HG03575 (cell line): Measurements from ENCODE around the gene GPC5.
"Not testable (repeated sequence)": the region's sequence is repeated elsewhere in the genome, so short reads cannot be mapped to it uniquely, and the experiment has no call there.

Source experiments
- ATAC-seq: cut with Tn5 transposase; IDR thresholded peaks from one replicate; pipeline ENCODE4 v1.9.1; 2021; ENCODE audit not compliant: unreplicated experiment, insufficient number of reproducible peaks, low FRiP score; ENCODE audit errors: extremely low read depth

GPC5 gene

GRCh38 chr13:91889641-91890040 is 491.2 kb downstream of the GPC5 start:
- ATAC-seq, result no peak

DNA sequence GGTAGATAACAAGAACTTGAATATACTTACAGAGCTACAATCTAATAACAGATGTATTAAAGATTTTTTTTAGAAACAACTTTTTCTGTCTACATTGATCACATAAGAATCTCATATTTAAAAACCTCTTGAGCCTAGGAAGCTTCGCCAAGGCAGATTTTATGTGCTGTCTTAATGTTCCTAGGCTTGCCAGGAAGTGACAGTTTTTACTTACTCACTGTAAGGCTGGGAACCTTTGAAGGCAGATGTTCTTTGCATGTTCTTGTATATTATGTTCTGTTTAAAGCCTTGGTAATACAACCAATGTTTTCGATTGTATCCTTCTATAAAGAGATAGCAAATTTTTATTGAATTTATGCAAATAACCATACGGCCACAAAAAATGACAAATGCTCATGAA is 492.7 kb downstream of the GPC5 start:
- ATAC-seq, result no peak

DNA sequence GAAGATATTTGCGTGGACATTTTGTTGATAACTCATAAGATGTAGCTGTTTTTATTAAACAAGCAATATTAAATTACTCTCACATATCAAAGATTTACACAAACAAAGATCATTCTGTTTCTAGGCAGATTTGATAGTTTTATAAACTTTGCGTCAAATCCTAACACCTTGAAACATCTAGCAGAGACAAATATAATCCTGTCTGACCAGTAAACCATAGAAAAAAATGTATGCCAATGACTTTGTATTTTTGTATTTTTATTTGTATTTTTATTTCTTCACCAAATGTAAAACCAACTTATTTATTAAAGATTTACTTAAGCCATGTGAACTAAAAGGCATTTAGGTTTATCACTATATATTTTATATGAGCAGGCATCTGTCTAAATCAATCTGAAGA is 494.6 kb downstream of the GPC5 start:
- no peak for ATAC-seq

GRCh38 chr13:91894316-91894715 is 495.9 kb downstream of the GPC5 start:
- no peak for ATAC-seq

DNA sequence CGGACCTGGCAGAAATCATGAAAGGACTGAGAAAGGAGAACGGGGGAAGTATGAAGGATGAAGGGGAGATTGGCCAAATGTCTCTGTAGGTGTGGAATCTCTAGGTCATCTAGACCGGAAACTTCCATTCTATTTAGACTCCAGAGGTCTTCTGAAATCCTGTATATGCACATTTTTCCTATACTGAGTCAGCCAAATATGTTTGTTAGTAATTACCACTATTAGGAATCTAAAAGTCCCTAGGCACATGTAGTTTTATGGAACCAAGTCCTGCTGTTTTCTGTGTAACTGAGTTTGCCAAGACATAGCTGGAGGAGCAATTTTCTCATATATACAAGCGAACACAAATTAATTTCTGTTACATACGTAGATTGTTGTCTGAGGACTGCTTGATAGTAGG is 498.1 kb downstream of the GPC5 start:
- no peak for ATAC-seq

DNA sequence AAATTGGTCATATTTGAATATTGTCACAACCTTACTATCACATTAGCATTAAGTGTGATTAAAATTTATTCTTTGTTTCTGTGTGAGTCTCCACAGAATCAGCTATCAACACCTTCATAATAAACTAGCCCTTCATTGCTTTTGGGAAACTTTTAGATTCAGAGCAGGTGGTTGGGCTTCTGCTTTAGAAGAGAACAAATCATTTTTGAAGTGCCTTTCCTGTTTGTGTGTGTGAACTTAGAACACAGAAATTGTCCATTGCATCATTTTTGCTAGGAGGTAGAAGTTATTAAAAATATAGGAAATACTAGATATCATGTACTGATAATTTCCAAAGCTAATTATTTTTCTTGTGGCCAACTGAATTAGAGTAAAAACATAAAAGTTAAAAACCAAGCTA is 500.6 kb downstream of the GPC5 start:
- ATAC-seq, result not testable (repeated sequence)

DNA sequence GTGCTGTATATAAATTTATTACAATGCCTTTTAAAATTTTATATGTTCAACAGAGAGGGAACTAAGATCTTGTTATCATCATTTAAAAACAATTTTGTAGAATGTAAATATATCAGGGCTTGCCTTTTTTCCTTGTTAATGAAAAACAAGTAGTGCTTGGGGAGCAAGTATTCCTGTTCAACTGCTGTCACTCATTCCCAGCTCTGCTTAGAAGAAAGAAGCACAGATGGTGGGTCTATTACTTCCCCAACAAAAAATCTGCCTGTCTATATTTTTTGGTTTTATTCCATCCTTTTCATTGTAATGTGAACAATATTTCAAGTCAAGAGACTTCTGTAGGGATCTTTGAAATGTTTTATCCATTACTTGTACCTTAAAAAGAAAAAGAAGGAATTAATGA is 503.9 kb downstream of the GPC5 start:
- no peak for ATAC-seq

DNA sequence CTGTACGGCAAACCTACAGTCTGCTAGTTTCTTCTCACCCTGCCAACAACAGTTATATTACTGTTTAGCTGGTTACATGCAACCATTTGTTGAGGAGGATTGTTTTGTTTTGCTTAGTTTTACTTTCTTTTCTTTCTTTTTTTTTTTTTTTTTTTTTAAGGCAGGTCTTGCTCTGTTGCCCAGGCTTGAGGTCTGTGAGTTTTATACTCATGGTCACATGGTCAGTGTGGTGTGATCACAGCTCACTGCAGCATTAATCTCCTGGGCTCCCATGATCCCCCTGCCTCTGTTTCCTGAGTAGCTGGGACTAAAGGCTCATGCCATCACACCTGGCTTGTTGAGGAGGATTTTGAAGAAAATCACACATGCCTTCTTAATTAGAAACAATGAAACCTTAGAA is 505.6 kb downstream of the GPC5 start:
- peak; percentile 94 for ATAC-seq

DNA sequence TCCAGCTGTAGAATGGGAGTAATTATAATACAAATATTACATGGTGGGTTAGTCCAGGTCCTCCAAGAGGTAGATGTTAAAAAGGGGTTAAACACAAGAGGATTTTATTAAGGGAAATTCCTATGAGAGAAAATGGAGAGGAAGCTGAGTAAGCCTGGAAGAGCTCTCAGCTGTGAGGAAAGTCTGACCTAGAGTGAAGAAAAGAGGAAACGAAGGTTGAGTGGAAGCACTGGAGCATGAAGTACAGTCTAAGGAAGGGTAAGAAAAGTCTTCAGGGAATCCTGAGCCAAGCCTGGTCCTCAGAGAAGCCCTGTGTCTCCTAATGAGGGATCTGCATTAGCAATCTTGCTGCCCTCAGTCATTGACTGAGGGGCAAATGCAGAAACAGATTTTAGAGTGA is 506.2 kb downstream of the GPC5 start:
- no peak for ATAC-seq

DNA sequence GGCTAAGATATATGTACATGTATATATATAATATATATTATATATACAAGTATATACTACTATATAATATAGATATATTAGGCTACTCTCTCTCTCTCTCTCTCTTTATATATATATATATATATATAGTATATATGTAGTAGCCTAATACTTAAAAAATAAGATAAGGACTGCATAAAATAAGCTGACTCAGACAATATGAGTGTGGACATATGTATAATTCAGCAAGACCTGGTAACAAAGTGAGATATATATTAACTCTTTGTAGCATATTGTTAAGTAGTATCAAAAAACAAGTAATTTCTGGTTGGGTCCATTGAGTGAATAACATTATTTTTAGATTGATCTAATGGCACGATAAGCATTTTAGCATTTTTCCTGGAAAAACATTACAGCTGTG is 509.0 kb downstream of the GPC5 start:
- ATAC-seq, result no peak

- no peak for ATAC-seq
Observed at GRCh38 chr13:91909617-91910016, 511.2 kb downstream of the GPC5 start.

GRCh38 chr13:91922969-91923592 is 524.7 kb downstream of the GPC5 start:
- no peak for ATAC-seq

DNA sequence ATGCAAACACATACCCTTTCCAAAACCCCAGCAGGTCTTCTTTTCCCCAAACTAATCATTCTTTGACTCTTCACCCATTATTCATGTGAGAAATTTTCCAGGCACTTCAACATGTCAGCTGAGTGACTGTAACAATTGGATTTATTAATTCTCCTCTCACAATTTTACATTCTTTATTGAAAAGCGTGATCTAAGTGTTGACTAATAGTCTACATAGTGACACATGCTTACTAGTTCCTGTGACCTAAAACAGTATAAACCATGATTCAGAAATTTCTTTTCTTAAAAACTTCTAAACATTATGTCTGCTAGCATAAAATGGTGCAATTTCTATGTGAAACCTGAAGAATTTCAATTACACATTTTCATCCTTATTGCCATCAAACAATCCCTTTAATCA is 532.3 kb downstream of the GPC5 start:
- ATAC-seq, result no peak

DNA sequence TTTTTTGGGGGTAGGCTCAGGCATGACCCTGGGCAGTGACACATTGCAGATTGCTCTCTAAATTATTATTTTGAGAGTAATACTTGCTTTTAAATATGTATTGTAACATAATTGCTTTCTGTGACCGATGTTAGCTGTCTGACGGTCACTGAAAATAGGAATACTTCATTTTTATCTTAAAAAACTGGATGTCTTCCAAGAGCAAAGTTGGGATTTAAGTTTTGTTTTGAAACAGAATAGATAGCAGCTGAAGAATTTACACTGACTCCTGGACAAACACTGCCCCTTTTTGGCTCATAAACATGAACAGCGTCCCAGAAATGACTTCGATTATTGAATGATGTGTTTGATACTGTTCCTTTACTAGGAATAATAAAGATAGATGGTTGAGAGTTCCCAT is 535.9 kb downstream of the GPC5 start:
- no peak for ATAC-seq

GRCh38 chr13:91946498-91947070 is 548.2 kb downstream of the GPC5 start:
- no peak for ATAC-seq

DNA sequence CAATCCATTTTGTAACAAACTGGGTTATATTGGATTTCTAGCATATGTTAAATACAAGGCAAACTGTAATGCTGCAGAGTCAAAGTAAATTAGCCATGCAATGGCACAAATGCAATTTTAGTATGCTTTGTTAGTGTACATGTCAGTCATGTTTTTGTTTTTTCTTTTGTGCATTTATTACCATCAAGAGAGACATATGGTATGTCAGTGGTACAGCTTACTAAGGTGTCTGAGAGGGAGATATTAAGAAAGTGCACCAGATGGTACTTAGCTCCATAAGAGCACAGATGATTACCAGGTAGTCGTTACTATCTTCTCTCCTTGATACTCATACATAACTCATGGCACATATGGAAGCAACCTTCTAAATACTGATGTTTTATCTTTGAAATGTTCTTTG is 550.3 kb downstream of the GPC5 start:
- ATAC-seq, result no peak

- no peak for ATAC-seq
Observed at GRCh38 chr13:91950803-91951202, 552.4 kb downstream of the GPC5 start.

- no peak for ATAC-seq
Observed at GRCh38 chr13:91955546-91956355, 557.3 kb downstream of the GPC5 start.

GRCh38 chr13:91960947-91961346 is 562.5 kb downstream of the GPC5 start:
- ATAC-seq, result no peak

DNA sequence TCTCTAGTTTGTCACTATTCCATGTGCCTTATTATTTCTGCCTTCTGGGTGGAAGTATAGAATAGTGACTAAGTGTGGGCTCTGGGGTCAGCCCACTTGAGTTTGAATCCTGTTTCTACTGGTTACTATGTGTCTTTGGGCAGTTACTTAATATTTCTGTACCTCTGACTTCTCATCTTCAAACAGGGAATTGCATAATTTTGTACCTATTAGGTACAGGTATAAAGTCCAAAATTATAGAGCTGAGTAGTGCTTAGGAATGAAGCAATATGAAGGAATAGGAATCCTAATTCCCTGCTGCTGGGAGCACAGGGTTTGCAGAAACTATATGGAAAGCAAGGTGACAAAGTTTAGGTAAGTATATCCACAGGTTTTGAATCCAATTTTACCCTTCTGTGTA is 564.5 kb downstream of the GPC5 start:
- ATAC-seq, result no peak
